Endometrium (tissue), 2 donors: ENCODE data around the gene OVCH1.
"Not testable (repeated sequence)": the region's sequence is repeated elsewhere in the genome, so short reads cannot be mapped to it uniquely, and the experiment has no call there.

Experiments
- FAIRE-seq: peaks from 2 replicates; lab custom pipeline; 2012; peaks lifted over from hg19 to GRCh38; lab: Jason Lieb, UNC
- donor health status: control.
- donor health status: control.

OVCH1 gene

GRCh38 chr12:29492891-29493290, 4.6 kb downstream of the OVCH1 start:
- FAIRE-seq: no peak

- no peak for FAIRE-seq
Observed at GRCh38 chr12:29486972-29487371, 10.5 kb downstream of the OVCH1 start.

GRCh38 chr12:29463198-29463597, 34.3 kb downstream of the OVCH1 start:
- FAIRE-seq: no peak

DNA sequence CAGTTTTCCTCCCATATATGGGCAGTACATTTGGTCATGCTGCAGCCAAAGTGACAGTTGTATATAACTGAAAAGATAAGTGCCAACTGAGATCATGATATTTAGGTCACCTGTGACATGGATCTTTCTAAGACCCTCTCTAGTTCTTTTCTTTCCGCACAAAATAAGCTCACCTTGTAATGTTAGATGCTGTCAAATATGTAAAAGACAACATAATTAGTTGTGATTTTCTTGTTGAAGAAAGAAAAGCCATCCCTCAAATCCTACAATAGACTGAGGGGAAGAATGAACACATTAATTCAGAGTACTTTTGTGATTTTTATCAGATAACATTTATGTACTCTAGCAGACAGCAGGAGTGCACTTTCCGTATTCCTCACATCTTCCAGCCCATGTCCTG, 37.4 kb downstream of the OVCH1 start:
- no peak for FAIRE-seq

DNA sequence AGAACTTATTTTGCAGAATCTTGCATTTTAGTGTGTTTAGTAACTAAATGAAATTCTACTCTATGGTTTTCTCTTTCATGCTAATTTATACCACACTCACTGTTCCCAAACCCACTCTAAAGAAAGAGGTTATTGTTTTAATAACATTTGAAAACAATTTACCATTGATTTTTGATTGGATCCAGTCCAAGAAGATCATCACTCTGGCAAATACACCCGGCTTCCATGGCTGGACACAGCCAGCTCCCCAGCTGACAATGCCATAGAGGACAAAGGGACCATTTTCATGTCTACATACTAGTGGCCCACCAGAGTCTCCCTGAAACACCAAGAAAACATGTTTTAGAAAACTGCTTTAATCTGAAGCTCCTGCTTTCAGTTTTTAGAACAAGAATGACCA, 42.4 kb downstream of the OVCH1 start:
- FAIRE-seq: no peak

DNA sequence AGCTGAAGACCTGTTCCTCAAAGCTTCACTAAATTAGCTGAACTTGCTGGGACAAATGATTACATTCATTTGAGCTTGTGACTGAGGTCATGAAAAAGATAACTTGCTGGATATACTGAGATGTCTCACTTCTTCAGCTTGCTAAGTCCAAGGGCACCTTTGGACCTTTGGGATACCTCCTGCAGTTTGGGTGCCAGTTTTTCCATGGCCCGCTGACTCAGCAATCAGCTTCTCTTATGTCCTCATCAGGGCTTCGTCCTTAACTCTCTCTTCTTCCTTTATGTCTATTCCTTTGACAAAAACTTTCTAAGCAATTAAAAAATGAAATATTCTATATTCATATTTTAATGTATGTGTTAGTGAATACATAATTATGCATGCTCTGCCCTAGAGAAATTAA, 45.6 kb downstream of the OVCH1 start:
- FAIRE-seq: no peak

DNA sequence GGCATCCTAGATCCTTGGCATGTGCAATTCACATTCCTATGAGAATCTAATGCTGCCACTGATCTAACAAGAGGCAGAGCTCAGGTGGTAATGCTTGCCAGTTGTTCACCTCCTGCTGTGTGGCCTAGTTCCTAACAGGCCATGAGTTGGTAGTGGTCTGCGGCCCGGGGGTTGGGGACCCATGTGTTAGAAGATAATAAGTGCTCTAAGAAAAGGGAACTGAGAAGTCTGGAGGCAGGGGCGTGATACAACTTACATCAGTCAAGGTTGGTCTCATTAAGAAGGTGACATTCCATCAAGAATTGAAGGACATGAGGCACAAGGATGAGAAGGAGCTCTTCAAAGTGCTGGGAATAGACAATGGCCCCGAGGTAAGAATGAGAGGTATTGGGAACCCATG, 49.3 kb downstream of the OVCH1 start:
- FAIRE-seq: no peak

- no peak for FAIRE-seq
Observed at GRCh38 chr12:29447285-29447975, 50.1 kb downstream of the OVCH1 start.

DNA sequence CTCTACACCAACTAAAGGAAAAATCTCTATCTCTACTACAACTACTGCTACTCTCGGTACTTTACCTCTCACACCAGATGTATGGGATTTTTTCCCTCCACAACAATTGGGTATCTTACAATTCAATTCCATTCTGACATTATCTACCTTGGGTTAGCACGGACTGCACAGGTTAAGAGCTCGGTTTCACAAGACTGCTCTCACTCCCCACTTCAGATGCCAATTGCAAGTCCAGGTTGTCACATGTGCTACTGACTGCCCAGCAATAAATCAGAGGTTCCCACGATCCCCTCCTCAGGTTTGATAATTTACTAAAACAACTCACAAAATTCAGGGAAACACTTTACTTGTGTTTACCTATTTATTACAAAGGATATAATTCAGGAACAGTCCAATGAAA, 58.0 kb downstream of the OVCH1 start:
- no peak for FAIRE-seq

- no peak for FAIRE-seq
Observed at GRCh38 chr12:29438752-29439408, 58.6 kb downstream of the OVCH1 start.

GRCh38 chr12:29437575-29437974, 59.9 kb downstream of the OVCH1 start:
- FAIRE-seq: no peak

- not testable (repeated sequence) for FAIRE-seq
Observed at GRCh38 chr12:29436815-29437214, 60.7 kb downstream of the OVCH1 start.

DNA sequence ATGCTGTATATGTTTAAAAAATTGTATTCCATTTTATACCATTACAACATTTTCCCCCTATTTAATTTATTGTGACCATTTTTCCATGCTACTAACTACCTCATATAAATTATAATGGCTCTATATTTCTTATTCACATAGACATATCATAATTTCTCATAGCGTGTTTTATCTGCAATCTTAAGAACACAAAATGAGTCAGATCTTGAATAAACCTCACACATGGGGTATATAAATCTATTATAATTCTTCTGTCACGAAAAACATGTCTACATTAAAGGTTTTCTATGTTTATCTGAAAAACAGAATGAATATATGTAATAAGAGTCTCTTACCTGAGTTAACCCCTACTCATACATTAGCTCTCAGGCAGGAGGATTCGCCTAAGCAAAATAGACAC, 66.0 kb downstream of the OVCH1 start:
- no peak for FAIRE-seq

DNA sequence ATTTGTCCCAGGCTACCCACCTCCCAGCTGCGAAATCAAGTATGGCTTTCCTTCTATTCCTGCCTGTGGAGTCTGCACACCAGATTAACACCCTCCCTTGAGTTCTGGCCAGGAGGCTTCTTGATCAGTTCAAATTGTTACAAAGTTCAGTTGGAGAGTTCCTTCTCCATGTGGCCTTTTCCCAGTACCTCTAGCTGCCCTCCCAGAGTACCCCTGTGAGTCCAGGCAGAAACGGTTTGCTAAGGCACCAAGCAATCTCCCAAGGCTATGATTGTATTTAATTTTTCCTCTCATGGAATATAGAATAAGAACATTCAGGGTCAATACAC, 66.8 kb downstream of the OVCH1 start:
- FAIRE-seq: no peak

DNA sequence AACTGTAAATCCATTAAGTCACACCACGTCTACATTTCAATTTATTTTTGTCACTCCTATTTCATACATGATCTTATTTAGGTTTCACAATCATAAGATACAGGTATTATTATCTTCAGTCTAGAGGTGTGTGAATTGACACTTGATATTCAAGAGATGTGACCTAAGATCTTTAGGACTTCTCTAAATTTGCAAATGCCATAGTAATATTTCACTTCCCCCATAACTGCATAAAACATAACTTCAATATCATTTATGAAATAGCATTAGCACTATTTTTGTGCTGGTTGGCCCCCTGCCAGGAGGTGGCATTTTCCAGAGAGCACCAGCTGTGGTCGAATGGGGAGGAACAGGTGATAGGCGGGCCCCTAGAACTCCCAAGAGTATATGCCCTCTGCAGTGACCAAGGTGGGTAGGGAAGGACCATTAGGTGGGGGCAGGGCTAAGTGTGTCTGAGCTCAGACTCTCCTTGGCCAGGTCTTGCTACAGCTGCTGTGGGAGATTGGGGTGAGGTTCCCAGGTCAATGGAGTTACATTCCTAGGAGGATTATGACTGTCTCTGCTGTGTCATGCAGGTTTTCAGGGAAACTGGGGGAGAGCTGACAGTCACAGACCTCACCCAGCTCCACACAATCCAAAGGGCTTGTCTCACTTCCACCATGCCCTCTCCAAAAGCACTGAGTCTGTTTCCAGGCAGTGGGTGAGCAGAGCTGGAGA, 67.3 kb downstream of the OVCH1 start:
- no peak for FAIRE-seq

- FAIRE-seq: no peak
Observed at GRCh38 chr12:29428633-29429032, 68.9 kb downstream of the OVCH1 start.

DNA sequence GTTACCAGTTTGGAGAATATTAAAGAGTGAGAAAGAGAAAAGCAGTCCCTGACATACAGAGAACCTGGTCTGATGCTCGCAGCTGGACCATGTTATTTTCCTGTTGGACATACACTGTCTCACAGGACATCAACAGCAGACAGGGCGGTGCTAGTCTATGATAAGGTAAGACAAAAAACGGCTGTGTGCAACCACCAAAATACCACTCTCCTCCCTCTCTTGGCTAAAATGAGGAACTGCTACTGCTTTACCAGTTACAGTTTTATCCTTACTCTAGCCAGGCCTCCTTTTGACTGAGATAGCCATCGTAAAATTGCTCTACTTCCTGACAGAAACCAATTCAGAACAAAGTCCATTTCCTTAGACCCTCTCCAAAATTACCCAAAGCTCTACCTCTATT, 69.5 kb downstream of the OVCH1 start:
- FAIRE-seq: no peak

DNA sequence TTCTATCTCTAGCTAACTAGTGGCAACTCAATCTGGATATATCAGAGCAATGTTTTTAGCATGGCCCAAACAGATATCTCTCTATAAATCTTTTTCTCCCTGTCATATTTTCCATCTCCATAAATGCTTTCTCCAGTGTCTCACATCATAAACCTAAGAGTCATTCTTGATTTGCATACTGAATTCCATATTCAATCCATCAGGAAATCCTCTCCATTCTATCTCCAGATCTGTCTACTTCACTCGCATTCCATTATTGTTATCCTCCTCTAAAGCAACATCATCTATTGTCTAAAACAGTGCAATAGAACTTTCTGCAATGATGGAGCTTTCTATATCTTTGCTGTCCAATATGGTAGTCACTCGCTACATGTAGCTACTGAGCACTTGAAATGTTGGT, 71.0 kb downstream of the OVCH1 start:
- FAIRE-seq: no peak

GRCh38 chr12:29425722-29426121, 71.8 kb downstream of the OVCH1 start:
- no peak for FAIRE-seq

GRCh38 chr12:29416748-29417147, 80.7 kb downstream of the OVCH1 start:
- no peak for FAIRE-seq

- FAIRE-seq: no peak
Observed at GRCh38 chr12:29415111-29415510, 82.4 kb downstream of the OVCH1 start.

DNA sequence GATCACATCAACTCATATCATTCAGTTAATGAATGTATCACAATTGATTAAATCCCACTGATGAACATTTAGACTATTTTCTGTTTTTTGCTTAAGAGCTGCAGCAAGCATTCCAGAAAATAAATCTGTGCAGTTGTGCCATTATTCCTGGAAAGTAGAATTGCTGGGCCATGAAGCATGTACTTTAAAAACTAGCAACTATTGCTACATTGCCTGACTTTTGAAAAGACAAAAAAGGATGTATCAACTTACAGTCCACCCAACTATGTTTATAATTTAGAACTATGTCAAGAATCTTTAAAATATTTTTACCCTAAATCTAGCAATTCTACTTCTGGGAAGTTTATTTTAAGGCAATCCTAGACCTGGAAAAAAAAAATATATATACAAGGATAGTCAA, 83.1 kb downstream of the OVCH1 start:
- FAIRE-seq: no peak

DNA sequence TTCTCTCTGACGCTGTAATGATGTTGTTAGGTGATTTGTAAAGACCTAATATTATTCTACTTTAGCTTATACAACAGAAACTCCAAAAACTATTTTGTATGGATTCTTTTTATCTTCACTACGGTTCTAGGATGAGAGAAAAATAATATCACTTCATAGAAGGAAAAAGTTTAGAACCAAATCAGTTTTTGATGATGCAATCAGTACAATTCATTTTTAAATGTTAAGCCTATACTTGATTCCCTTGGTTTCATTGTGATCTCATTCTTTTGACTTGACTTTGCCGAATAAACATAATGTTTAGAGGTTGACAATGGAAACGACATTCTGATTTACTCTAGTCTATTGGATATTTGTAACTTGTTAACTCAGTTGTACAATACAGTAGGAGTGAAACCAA, 91.9 kb downstream of the OVCH1 start:
- FAIRE-seq: no peak

- no peak for FAIRE-seq
Observed at GRCh38 chr12:29403991-29404390, 93.5 kb downstream of the OVCH1 start.
